GM23248 (cell line): Measurements from ENCODE around the gene ACTA1. TPM values are rescaled to one million over a fixed set of nuclear protein-coding genes. Genes with fewer than 3 reads are reported as not detected.

ENCODE experiments used
- DNase-seq: peaks from one replicate; pipeline ENCODE4 v3.0.0-alpha.2; 2015
- H2AFZ ChIP-seq: fragments of 200-600 bp; sonication (generic); 2 replicates; pipeline ENCODE4 v1.6.1; 2016; ENCODE audit warnings: antibody characterized with exemption
- H3F3A ChIP-seq: fragments of 200-600 bp; sonication (generic); 2 replicates; pipeline ENCODE4 v1.6.1; 2016; ENCODE audit warnings: mild to moderate bottlenecking, antibody characterized with exemption, mixed run types; ENCODE audit not compliant: insufficient read depth
- H3K27ac ChIP-seq: fragments of 200-600 bp; sonication (generic); 2 replicates; pipeline ENCODE4 v1.5.1; 2016; ENCODE audit warnings: mild to moderate bottlenecking
- H3K27me3 ChIP-seq: fragments of 200-600 bp; sonication (generic); replicated peaks from 2 replicates; pipeline ENCODE4 v1.6.1; 2016; ENCODE audit warnings: mild to moderate bottlenecking; ENCODE audit not compliant: insufficient read depth
- H3K36me3 ChIP-seq: fragments of 200-600 bp; sonication (generic); 2 replicates; pipeline ENCODE4 v1.6.1; 2016; ENCODE audit warnings: low read depth, mild to moderate bottlenecking
- H3K4me1 ChIP-seq: fragments of 200-600 bp; sonication (generic); 2 replicates; pipeline ENCODE4 v1.6.1; 2016; ENCODE audit warnings: mild to moderate bottlenecking; ENCODE audit not compliant: insufficient read depth
- H3K4me2 ChIP-seq: fragments of 200-600 bp; sonication (generic); one replicate; pipeline ENCODE4 v1.6.1; 2016; ENCODE audit warnings: mild to moderate bottlenecking; ENCODE audit not compliant: unreplicated experiment
- H3K4me3 ChIP-seq: fragments of 200-600 bp; sonication (generic); 2 replicates; pipeline ENCODE4 v1.5.1; 2016; ENCODE audit warnings: mild to moderate bottlenecking
- H3K79me2 ChIP-seq: fragments of 200-600 bp; sonication (generic); 2 replicates; pipeline ENCODE4 v1.6.1; 2016; ENCODE audit warnings: mild to moderate bottlenecking; ENCODE audit not compliant: insufficient read depth
- H3K9ac ChIP-seq: fragments of 200-600 bp; sonication (generic); 2 replicates; pipeline ENCODE4 v1.6.1; 2016; ENCODE audit warnings: mild to moderate bottlenecking
- H3K9me2 ChIP-seq: fragments of 200-600 bp; sonication (generic); 2 replicates; pipeline ENCODE4 v1.6.1; 2016; ENCODE audit warnings: mixed run types, mild to moderate bottlenecking, moderate library complexity; ENCODE audit not compliant: insufficient read depth
- H3K9me3 ChIP-seq: fragments of 200-600 bp; sonication (generic); one replicate; pipeline ENCODE4 v1.6.1; 2017; ENCODE audit warnings: low read depth
- H4K20me1 ChIP-seq: fragments of 200-600 bp; sonication (generic); 2 replicates; pipeline ENCODE4 v1.6.0; 2016; ENCODE audit not compliant: insufficient read depth
- EZH2 ChIP-seq: fragments of 200-600 bp; sonication (generic); IDR thresholded peaks from 2 replicates; pipeline ENCODE4 v1.6.1; 2018; ENCODE audit warnings: antibody characterized with exemption, mild to moderate bottlenecking; ENCODE audit not compliant: insufficient read depth, poor library complexity, severe bottlenecking
- EZH2phosphoT487 ChIP-seq: fragments of 200-600 bp; sonication (generic); IDR thresholded peaks from 2 replicates; pipeline ENCODE4 v1.6.1; 2018; ENCODE audit warnings: antibody characterized with exemption, moderate library complexity, mild to moderate bottlenecking, low read depth; ENCODE audit not compliant: insufficient read depth
- WGBS, 2 experiments: methylation state at CpG; one replicate each; pipeline ENCODE4 v1.1.6; 2015 to 2017; ENCODE audit warnings: low lambda C conversion rate in 2 of 2, low coverage in 1 of 2; ENCODE audit errors: missing lambda C conversion rate in 2 of 2; 5-methylcytosine and 5-hydroxymethylcytosine counted together
- in situ Hi-C: fragments of 300-500 bp; cut with MboI; formaldehyde crosslinking; loops from 2 replicates; pipeline ENCODE4 v1.15.0; 2020
- polyA plus RNA-seq: library from polyadenylated mRNA; unstranded; fragments of >200 nt; fragmentation: Nextera tagmentation; extraction: Ambion mirVana; gene quantifications from 2 replicates; pipeline ENCODE4 v1.2.1, GENCODE V29; 2016
- total RNA-seq: library from RNA; depleted of rRNA; stranded (reverse); fragments of >200 nt; shearing (Covaris generic); gene quantifications from 2 replicates; pipeline ENCODE4 v1.2.3, GENCODE V29; 2014

Gene ACTA1
- total and polyA plus RNA-seq, 2 experiments from 2014 or later: 0.22 TPM; not detected in 1

- no peaks in the 10 kb centered on the region for H4K20me1 ChIP-seq
- DNase-seq: no peak
- no peak overlapping the region for H3K4me3 ChIP-seq
- no peaks in the 10 kb centered on the region for H3K9me2 ChIP-seq
- no peaks in the 10 kb centered on the region for H3F3A ChIP-seq
- H3K36me3 ChIP-seq: peaks cover 47% of the 10 kb centered on the region
- no peak overlapping the region for H3K27ac ChIP-seq
- no peaks in the 10 kb centered on the region for H3K79me2 ChIP-seq
- H3K9ac ChIP-seq: no peak overlapping the region
- 98 to 100% methylated on average over 1 of the region's 1 CpG for WGBS, 2 experiments
- no peak overlapping the region for H3K4me2 ChIP-seq
- in situ Hi-C loops: no loop called here
- no peak overlapping the region for H2AFZ ChIP-seq
- no peaks in the 10 kb centered on the region for H3K4me1 ChIP-seq
- TF ChIP-seq EZH2 (no peak), EZH2phosphoT487 (no peak)
- H3K9me3 ChIP-seq: no peaks in the 10 kb centered on the region
- no peaks in the 10 kb centered on the region for H3K27me3 ChIP-seq
Measured at GRCh38 chr1:229466887-229467286, 33.0 kb upstream of the ACTA1 start.

- Histone ChIP-seq H3K27me3 (no peaks in the 10 kb centered on the region), H3K27ac (no peak overlapping the region), H2AFZ (no peak overlapping the region), H3K9me2 (no peaks in the 10 kb centered on the region), H4K20me1 (no peaks in the 10 kb centered on the region), H3K4me3 (no peak overlapping the region), H3F3A (no peaks in the 10 kb centered on the region), H3K79me2 (no peaks in the 10 kb centered on the region), H3K4me2 (no peak overlapping the region), H3K9ac (no peak overlapping the region), H3K9me3 (no peaks in the 10 kb centered on the region), H3K4me1 (no peaks in the 10 kb centered on the region), H3K36me3 (peaks cover 65% of the 10 kb centered on the region)
- no peak for TF ChIP-seq EZH2
- no peak for TF ChIP-seq EZH2phosphoT487
- in situ Hi-C loops: no loop called here
- 97 to 98% methylated on average over 8 of the region's 8 CpGs for WGBS, 2 experiments
- no peak for DNase-seq
Measured at GRCh38 chr1:229464672-229465071, 30.8 kb upstream of the ACTA1 start.

DNA sequence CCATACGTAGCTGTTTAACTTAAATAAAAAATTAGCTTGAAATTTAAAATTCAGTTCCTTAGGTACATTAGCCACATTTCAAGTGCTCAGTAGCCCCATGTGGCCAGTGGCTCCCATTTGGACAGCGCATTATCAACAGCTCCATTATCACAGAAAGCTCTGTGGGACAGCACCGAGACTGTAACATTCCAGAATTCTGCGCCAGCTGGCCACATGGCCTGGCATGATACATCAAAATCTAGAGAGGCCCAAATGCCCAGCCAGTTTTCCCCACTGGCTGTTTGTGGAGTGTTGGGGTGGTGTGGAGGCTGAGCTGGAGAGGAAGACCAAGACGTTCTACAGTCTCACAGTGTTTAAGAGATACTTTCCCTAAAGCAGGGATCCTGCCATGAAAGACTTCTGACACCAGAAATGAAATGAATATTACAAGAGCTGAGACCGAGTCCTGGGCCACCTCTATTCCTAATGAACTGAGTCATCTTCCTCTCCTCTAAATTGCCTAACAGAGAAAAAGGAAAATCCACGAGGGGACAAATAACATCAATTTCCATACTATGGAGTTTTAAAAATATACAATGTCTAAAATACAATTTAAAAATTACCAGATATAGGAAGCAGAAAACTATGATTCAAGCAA lies 27.3 kb upstream of the ACTA1 start:
- H3K9me3 ChIP-seq: no peaks in the 10 kb centered on the region
- no peak overlapping the region for H3K9ac ChIP-seq
- H3K4me3 ChIP-seq: no peak overlapping the region
- 81 to 84% methylated on average over 7 of the region's 7 CpGs for WGBS, 2 experiments
- TF ChIP-seq EZH2 (no peak), EZH2phosphoT487 (no peak)
- no peaks in the 10 kb centered on the region for H4K20me1 ChIP-seq
- H3K4me2 ChIP-seq: no peak overlapping the region
- no peaks in the 10 kb centered on the region for H3K9me2 ChIP-seq
- no peaks in the 10 kb centered on the region for H3K4me1 ChIP-seq
- no peak for DNase-seq
- peaks cover 79% of the 10 kb centered on the region for H3K36me3 ChIP-seq
- H2AFZ ChIP-seq: no peak overlapping the region
- in situ Hi-C loops: no loop called here
- no peaks in the 10 kb centered on the region for H3K79me2 ChIP-seq
- no peaks in the 10 kb centered on the region for H3F3A ChIP-seq
- H3K27ac ChIP-seq: no peak overlapping the region
- H3K27me3 ChIP-seq: no peaks in the 10 kb centered on the region

- Histone ChIP-seq H3K27ac (no peak overlapping the region), H3K4me1 (no peaks in the 10 kb centered on the region), H3F3A (no peaks in the 10 kb centered on the region), H3K9me2 (no peaks in the 10 kb centered on the region), H3K9ac (no peak overlapping the region), H2AFZ (no peak overlapping the region), H3K27me3 (no peaks in the 10 kb centered on the region), H3K36me3 (peaks cover 72% of the 10 kb centered on the region), H3K4me2 (no peak overlapping the region), H3K79me2 (no peaks in the 10 kb centered on the region), H3K9me3 (no peaks in the 10 kb centered on the region), H4K20me1 (no peaks in the 10 kb centered on the region), H3K4me3 (no peak overlapping the region)
- in situ Hi-C loops: no loop called here
- no peak for DNase-seq
- WGBS, 2 experiments: 97 to 98% methylated on average over 3 of the region's 3 CpGs
- no peak for TF ChIP-seq EZH2phosphoT487
- no peak for TF ChIP-seq EZH2
Measured at GRCh38 chr1:229459815-229460214, 25.9 kb upstream of the ACTA1 start.
